ENCODE data around the gene TIMM13.

The TIMM13 gene

GRCh38 chr19:2441096-2441752, 13.8 kb upstream of the TIMM13 start:
- no peak for TF ChIP-seq CTCF (conservative IDR thresholded peaks at IDR 0.05)
- H3K27ac ChIP-seq, result no peak overlapping the region

- no peak overlapping the region for H3K27ac ChIP-seq
- no peak for TF ChIP-seq CTCF (conservative IDR thresholded peaks at IDR 0.05)
These were observed 13.1 kb upstream of the TIMM13 start for GRCh38 chr19:2440515-2440914.

GRCh38 chr19:2438178-2438577, 10.8 kb upstream of the TIMM13 start:
- H3K27ac ChIP-seq, result no peak overlapping the region
- TF ChIP-seq CTCF (conservative IDR thresholded peaks at IDR 0.05), result no peak

DNA sequence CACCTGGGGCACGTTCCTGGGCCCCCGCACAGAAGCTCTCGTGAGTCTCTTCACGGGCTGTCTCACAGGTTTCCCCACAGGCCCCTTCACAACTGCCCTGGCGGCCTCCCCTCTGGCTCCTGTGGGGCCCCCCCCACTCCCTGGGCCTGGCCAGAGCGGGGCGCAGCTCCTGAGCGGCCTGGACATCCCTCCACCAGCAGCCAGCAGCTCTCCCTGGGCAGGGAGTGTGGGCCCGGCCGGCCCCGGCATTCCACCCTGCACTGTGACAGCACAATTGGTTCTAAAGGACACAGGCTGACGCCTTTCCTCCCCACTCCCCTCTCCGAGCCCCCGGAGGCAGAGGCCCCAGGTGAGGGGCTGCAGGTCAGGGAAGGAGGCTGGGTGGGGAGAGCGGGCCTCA, 9.5 kb upstream of the TIMM13 start:
- no peak overlapping the region for H3K27ac ChIP-seq
- no peak for TF ChIP-seq CTCF (conservative IDR thresholded peaks at IDR 0.05)

GRCh38 chr19:2436384-2436783, 9.0 kb upstream of the TIMM13 start:
- TF ChIP-seq CTCF (conservative IDR thresholded peaks at IDR 0.05), result no peak
- no peak overlapping the region for H3K27ac ChIP-seq

DNA sequence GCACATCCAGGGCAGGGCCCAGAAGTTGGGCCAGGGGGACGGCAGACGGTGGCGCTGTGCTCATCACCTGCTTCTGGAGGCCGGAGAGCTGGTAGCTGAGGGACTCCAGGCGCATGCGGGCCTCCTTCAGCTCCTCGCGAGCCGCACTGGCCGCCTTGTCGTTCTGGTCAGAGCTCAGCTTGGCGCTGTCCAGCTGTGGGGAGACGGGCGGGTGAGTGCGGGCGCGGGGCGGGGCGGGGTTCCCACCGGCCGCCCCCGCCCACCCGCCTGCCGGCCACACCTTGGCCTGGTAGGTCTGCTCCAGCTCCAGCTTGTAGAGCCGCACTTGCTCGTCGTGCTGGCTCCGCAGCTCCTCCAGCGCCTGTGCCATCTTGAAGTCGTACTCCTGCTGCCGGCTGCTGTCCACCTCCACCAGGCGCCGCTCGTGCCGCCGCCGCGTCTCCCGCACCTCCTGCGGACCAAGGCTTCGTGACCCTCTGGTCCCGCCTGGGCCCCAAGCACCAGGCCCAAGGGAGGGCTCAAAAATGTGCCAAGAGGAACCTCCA, 7.4 kb upstream of the TIMM13 start:
- TF ChIP-seq CTCF (conservative IDR thresholded peaks at IDR 0.05), result no peak

DNA sequence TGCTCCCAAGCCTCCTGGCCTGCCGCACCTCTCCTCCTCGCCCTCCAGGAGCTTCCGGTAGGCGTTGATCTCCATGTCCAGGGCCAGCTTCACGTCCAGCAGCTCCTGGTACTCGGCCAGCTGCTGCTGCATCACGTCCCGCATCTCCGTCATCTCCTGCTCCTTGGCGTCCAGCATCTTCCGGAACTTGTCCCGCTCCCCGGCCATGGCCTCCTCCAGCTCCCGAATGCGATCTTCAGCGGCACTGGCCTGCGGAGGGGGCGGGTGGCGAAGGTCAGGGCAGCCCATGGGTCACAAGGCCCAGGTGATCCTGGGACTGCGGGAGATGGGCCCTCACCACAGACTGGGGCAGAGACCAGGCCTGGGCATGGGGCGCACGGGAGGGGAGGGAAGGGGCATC, 6.9 kb upstream of the TIMM13 start:
- TF ChIP-seq CTCF (conservative IDR thresholded peaks at IDR 0.05), result no peak
- no peak overlapping the region for H3K27ac ChIP-seq

More for the DNA sequence above, 7.4 kb upstream of the TIMM13 start:
- no peak overlapping the region for H3K27ac ChIP-seq
